Spleen (tissue), 11 donors: ENCODE data around the gene ZNF362. TPM values are rescaled to one million over a fixed set of nuclear protein-coding genes. Genes with fewer than 3 reads are reported as not detected.

Experiments used
- DNase-seq: peaks from one replicate; pipeline ENCODE4 v3.0.0-alpha.2; 2020
- H3K27ac ChIP-seq, 8 donors: fragments of 200-600 bp; sonication (generic) in 7 of 8; 1 replicate in 4 of 8; 2 replicates in 4 of 8; pipeline versions ENCODE4 v1.5.0 to v1.8.0; 2016 to 2021; ENCODE audit warnings: inconsistent platforms in 4 of 8, mild to moderate bottlenecking in 4 of 8, moderate library complexity in 1 of 8
- H3K27me3 ChIP-seq, 7 donors: fragments of 200-600 bp; sonication (generic) in 6 of 7; replicated peaks in 1 of 7; 1 replicate in 4 of 7; 2 replicates in 3 of 7; pipeline versions ENCODE4 v1.5.0 to v1.8.0; 2016 to 2021; ENCODE audit warnings: inconsistent platforms in 3 of 7, mild to moderate bottlenecking in 1 of 7
- H3K36me3 ChIP-seq, 6 donors: fragments of 200-600 bp; sonication (generic) in 5 of 6; 1 replicate in 4 of 6; 2 replicates in 2 of 6; pipeline versions ENCODE4 v1.5.0 to v1.8.0; 2016 to 2021; ENCODE audit warnings: inconsistent platforms in 2 of 6
- H3K4me1 ChIP-seq, 6 donors: fragments of 200-600 bp; sonication (generic) in 5 of 6; 1 replicate in 3 of 6; 2 replicates in 3 of 6; pipeline versions ENCODE4 v1.5.0 to v1.8.0; 2016 to 2021; ENCODE audit warnings: inconsistent platforms in 3 of 6
- H3K4me3 ChIP-seq, 8 donors: fragments of 200-600 bp; sonication (generic) in 7 of 8; 1 replicate in 4 of 8; 2 replicates in 4 of 8; pipeline versions ENCODE4 v1.5.0 to v1.8.0; 2016 to 2021; ENCODE audit warnings: inconsistent platforms in 4 of 8, mild to moderate bottlenecking in 4 of 8, moderate library complexity in 2 of 8
- H3K9me3 ChIP-seq, 8 donors: fragments of 200-600 bp; sonication (generic) in 7 of 8; 1 replicate in 4 of 8; 2 replicates in 4 of 8; pipeline versions ENCODE4 v1.5.0 to v1.8.0; 2016 to 2021; ENCODE audit warnings: inconsistent platforms in 4 of 8
- POLR2A ChIP-seq, 3 donors: fragments of 450-650 bp; IDR thresholded peaks; one replicate each; pipeline ENCODE4 v1.5.1; 2017; ENCODE audit warnings: antibody characterized with exemption in 3 of 3, mild to moderate bottlenecking in 1 of 3
- POLR2AphosphoS5 ChIP-seq, 3 donors: sonication (generic); formaldehyde crosslinking; IDR thresholded peaks; one replicate each; pipeline ENCODE4 v1.5.1; 2017; ENCODE audit warnings: antibody characterized with exemption in 3 of 3
- WGBS, 5 donors: extraction: QIAGEN DNeasy Blood & Tissue Kit in 3 of 5; methylation state at CpG; one replicate each; pipeline versions ENCODE4 v1.1.5 to v1.1.7; 2013 to 2018; 5-methylcytosine and 5-hydroxymethylcytosine counted together
- intact Hi-C: fragments of 100-400 bp; cut with DNase I; formaldehyde crosslinking; loops from one replicate; pipeline ENCODE4 v1.15.0; 2023; ENCODE audit warnings: low total_unique reads
- polyA plus RNA-seq, 3 donors: library from polyadenylated mRNA; stranded (reverse); fragments of 200-250 nt; gene quantifications; one replicate each; pipeline ENCODE4 v1.2.1, GENCODE V29; 2013
- total RNA-seq, 7 donors: library from RNA; depleted of rRNA in 3 of 7; stranded (reverse); fragments of >200 nt in 3 of 7; fragmentation: NEBNext Ultra II Directional in 4 of 7; extraction: Animal tissue kit (Norgen Biotek cat#: 25700) in 4 of 7; gene quantifications; one replicate each; pipeline versions ENCODE4 v1.1.0 to v1.2.1, GENCODE V29; 2016 to 2021
- TF ChIP-seq, protein P1 (sequence below), 11 experiments: fragments of 200-600 bp in 7 of 11; fragments of 450-650 bp in 4 of 11; sonication (generic) in 4 of 11; IDR thresholded peaks in 8 of 11; conservative IDR thresholded peaks in 3 of 11; 1 replicate in 7 of 11; 2 replicates in 4 of 11; pipeline versions ENCODE4 v1.4.0 to v1.8.0; 2016 to 2021; ENCODE audit warnings: antibody characterized with exemption in 11 of 11, inconsistent platforms in 4 of 11, mild to moderate bottlenecking in 1 of 11
- donor health status: healthy with polysubstance abuse.
- donor health status: DM: no; HTN: no; CAD: no; lungs with moderate emphysema.
- donor health status: DM: no; HTN: no; CAD: no.
- donor health status: Bipolar disorder and iron deficiency.
- donor health status: healthy.
- donor health status: DM: no; HTN: no; CAD: no.
- donor health status: DM: yes; HTN: yes; CAD: no.

Gene ZNF362
- total and polyA plus RNA-seq, 10 donors, result 8.7 to 47.0 (median 24.8) TPM

DNA sequence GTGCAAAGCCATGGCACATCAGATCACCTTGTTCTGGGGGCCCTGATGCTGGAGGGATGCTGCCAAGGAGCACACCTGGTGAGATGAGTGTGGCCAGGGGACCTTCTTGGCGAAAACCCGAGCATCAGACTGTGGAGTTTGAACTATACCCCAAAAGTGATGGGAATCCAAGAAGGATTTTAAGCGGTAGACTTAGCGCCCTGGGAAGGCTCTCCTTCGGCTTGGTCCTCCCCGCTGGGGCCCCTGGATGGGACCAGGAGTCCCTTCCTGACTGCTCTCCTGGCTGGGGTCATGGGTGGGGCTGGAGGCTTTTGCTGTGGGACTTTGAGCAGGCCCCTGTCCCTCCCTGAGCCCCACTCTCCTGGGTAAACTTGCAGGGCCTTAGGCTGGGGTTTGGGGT, 10.5 kb downstream of the ZNF362 start:
- Histone ChIP-seq H3K36me3 (peaks cover 0 to 36% (median 0%) of the 10 kb centered on the region in 6 donors), H3K4me3 (no peak overlapping the region), H3K27me3 (no peaks in the 10 kb centered on the region), H3K4me1 (peaks cover 0 to 82% (median 19%) of the 10 kb centered on the region in 6 donors), H3K9me3 (no peaks in the 10 kb centered on the region), H3K27ac (no peak overlapping the region)
- intact Hi-C loops, result no loop called here
- DNase-seq, result no peak
- TF ChIP-seq POLR2A (IDR thresholded peaks at IDR 0.05) (no peak), POLR2AphosphoS5 (IDR thresholded peaks at IDR 0.05) (no peak)
- 90 to 97% (median 96%) methylated on average over 4 to 6 of the region's 6 CpGs for WGBS, 5 donors

DNA sequence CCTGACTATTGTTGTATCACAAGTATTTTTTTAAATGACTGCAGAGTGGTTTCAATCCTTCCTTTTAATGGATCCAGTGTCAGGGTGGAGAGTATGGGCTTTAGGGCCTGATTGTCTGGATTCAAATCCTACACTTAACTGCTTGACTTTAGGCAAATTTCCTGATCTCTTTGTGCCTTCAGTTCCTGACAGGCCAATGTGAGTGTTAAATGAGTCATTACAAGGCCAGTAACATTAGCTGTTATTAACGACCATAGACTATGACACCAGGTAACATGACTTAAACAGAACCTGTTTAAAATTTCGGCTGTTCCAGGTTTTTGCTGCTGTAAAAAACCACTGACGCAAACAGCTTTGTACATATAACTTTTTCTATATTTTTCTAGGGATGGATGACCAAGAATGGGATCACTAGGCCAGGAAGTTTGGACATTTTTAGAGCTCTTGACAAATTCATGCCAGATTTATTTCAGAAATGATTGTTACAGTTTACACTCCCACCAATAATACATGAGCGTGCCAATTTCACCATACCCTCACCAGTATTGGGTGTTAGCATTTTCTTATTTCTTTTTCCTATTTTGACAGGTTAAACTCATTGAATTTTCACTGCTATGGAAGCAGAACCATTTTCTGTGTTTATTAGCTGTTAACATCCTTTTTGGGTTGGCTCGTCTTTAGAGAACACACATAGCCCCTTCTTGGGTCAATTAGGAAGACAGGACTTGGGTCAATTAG, 11.3 kb downstream of the ZNF362 start:
- 79 to 85% (median 85%) methylated on average over 5 of the region's 5 CpGs for whole genome bisulfite sequencing, 5 donors
- peaks cover 0 to 86% (median 21%) of the 10 kb centered on the region in 6 donors for H3K4me1 ChIP-seq
- no peak overlapping the region for H3K27ac ChIP-seq
- intact Hi-C loops, result no loop called here
- peaks cover 0 to 34% (median 0%) of the 10 kb centered on the region in 6 donors for H3K36me3 ChIP-seq
- TF ChIP-seq POLR2AphosphoS5 (IDR thresholded peaks at IDR 0.05), result no peak
- DNase-seq, result no peak
- H3K9me3 ChIP-seq, result no peaks in the 10 kb centered on the region
- no peaks in the 10 kb centered on the region for H3K27me3 ChIP-seq
- H3K4me3 ChIP-seq, result no peak overlapping the region

DNA sequence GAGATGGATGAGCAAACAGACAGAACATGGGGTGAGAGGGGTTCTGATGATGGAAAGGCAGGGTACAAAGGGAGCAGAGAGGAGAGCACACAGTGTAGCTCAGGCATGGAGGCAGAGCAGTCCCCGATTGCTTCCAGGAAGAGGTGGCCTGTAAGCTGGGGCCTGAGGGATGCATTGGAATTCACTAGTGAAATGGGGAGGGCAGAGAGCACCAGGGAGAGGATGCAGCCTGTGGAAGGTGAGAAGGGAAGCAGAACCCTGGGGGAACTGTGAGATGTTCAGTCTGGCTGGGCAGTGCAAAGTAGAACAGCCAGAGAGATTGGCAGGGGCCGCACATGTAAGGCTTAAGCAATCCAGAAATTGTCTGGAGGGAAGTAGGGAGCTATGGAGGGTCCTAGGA, 12.2 kb downstream of the ZNF362 start:
- no peaks in the 10 kb centered on the region for H3K9me3 ChIP-seq
- H3K4me3 ChIP-seq, result no peak overlapping the region
- H3K36me3 ChIP-seq, result peaks cover 0 to 29% (median 0%) of the 10 kb centered on the region in 6 donors
- no peaks in the 10 kb centered on the region for H3K27me3 ChIP-seq
- WGBS, 5 donors, result 85 to 93% (median 91%) methylated on average over 2 of the region's 2 CpGs
- intact Hi-C loops, result no loop called here
- DNase-seq, result no peak
- TF ChIP-seq POLR2AphosphoS5 (IDR thresholded peaks at IDR 0.05), result no peak
- no peak for TF ChIP-seq POLR2A (IDR thresholded peaks at IDR 0.05)
- TF ChIP-seq, protein P1, sequence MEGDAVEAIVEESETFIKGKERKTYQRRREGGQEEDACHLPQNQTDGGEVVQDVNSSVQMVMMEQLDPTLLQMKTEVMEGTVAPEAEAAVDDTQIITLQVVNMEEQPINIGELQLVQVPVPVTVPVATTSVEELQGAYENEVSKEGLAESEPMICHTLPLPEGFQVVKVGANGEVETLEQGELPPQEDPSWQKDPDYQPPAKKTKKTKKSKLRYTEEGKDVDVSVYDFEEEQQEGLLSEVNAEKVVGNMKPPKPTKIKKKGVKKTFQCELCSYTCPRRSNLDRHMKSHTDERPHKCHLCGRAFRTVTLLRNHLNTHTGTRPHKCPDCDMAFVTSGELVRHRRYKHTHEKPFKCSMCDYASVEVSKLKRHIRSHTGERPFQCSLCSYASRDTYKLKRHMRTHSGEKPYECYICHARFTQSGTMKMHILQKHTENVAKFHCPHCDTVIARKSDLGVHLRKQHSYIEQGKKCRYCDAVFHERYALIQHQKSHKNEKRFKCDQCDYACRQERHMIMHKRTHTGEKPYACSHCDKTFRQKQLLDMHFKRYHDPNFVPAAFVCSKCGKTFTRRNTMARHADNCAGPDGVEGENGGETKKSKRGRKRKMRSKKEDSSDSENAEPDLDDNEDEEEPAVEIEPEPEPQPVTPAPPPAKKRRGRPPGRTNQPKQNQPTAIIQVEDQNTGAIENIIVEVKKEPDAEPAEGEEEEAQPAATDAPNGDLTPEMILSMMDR (IDR thresholded peaks at IDR 0.05 in 8 of 11, conservative IDR thresholded peaks at IDR 0.05 in 3 of 11), result no peak
- no peak overlapping the region for H3K27ac ChIP-seq
- H3K4me1 ChIP-seq, result peaks cover 0 to 86% (median 26%) of the 10 kb centered on the region in 6 donors

DNA sequence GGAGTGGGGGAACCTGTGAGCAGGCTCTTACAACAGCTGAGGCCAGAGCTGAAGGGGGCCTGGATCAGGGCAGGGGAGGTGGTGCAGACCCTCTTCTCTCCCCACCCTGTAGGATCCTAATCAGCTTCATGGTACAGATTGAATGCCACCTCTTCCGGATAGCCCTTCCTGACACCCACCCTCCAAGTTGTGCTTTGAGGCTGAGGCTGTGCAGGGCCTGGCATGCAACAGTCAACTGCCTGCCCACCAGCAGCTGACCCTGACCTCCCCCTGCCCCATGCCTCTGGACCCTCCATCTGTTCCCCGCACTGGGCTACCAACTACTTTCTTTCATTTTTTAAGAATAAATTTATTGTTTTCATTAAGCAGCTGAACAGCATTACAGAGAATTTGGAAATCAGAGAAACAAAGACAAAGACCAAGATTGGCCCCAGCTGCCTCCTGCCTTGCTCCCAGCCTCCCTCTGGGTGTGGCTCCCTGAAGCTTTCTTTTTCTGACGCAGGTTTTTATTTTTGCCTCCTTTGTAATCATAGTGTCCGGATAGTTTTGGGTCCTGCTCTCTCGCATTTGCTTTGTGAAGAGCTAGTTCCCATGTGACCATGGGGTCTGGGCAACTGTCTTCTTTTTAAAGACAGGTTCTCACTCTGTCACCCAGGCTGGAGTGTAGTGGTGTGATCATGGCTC, 12.8 kb downstream of the ZNF362 start:
- Histone ChIP-seq H3K27me3 (no peaks in the 10 kb centered on the region), H3K4me1 (peaks cover under 1 to 86% (median 28%) of the 10 kb centered on the region in 6 donors), H3K36me3 (peaks cover 0 to 29% (median 0%) of the 10 kb centered on the region in 6 donors), H3K4me3 (no peak overlapping the region), H3K27ac (no peak overlapping the region), H3K9me3 (no peaks in the 10 kb centered on the region)
- TF ChIP-seq POLR2AphosphoS5 (IDR thresholded peaks at IDR 0.05) (no peak), POLR2A (IDR thresholded peaks at IDR 0.05) (no peak)
- TF ChIP-seq, protein P1 (IDR thresholded peaks at IDR 0.05 in 8 of 11, conservative IDR thresholded peaks at IDR 0.05 in 3 of 11), result no peak
- WGBS, 5 donors, result 83 to 97% (median 87%) methylated on average over 5 of the region's 5 CpGs
- DNase-seq, result no peak
- intact Hi-C loops, result no loop called here

DNA sequence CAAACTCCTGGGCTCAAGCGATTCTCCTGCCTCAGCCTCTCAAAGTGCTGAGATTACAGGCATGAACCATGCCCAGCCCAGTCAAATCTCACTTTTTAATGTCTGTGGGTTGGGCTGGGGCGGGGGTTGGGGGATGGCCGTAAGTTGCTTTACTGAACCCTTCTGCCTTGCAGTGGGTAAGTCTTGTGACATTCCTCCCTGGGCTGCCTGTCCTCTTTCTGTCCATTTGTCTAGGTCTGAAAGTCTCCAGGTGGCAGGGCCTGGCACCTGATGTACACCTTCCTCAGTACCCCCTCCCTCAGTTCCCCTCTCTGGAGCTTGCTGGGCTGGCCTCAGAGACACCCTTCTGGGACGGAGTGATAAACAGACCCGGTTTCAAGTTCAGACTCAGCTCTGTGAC, 13.3 kb downstream of the ZNF362 start:
- no peak for DNase-seq
- intact Hi-C loops, result no loop called here
- TF ChIP-seq POLR2A (IDR thresholded peaks at IDR 0.05), result no peak
- no peak for TF ChIP-seq POLR2AphosphoS5 (IDR thresholded peaks at IDR 0.05)
- TF ChIP-seq, protein P1 (IDR thresholded peaks at IDR 0.05 in 8 of 11, conservative IDR thresholded peaks at IDR 0.05 in 3 of 11), result no peak
- Histone ChIP-seq H3K27me3 (no peaks in the 10 kb centered on the region), H3K36me3 (peaks cover 0 to 29% (median 0%) of the 10 kb centered on the region in 6 donors), H3K9me3 (no peaks in the 10 kb centered on the region), H3K27ac (no peak overlapping the region), H3K4me1 (peaks cover 3 to 86% (median 28%) of the 10 kb centered on the region in 6 donors), H3K4me3 (no peak overlapping the region)
- 73 to 80% (median 78%) methylated on average over 5 of the region's 5 CpGs for WGBS, 5 donors
